GM19463 (cell line): ENCODE results near the gene SLC29A1.
A peak's percentile ranks its signal among the peaks of the same experiment; 100 is the strongest.

ENCODE experiments used
- ATAC-seq: cut with Tn5 transposase; IDR thresholded peaks from one replicate; pipeline ENCODE4 v1.9.1; 2021; ENCODE audit warnings: mild to moderate bottlenecking, moderate library complexity; ENCODE audit not compliant: unreplicated experiment

Gene SLC29A1

GRCh38 chr6:44251576-44252524 lies 28.5 kb downstream of the SLC29A1 start:
- no peak for ATAC-seq

GRCh38 chr6:44253307-44254101 lies 30.1 kb downstream of the SLC29A1 start:
- ATAC-seq, result no peak

GRCh38 chr6:44254191-44255104 lies 31.1 kb downstream of the SLC29A1 start:
- ATAC-seq, result no peak

GRCh38 chr6:44255105-44255808 lies 31.9 kb downstream of the SLC29A1 start:
- ATAC-seq, result no peak

- no peak for ATAC-seq
Observed at GRCh38 chr6:44255871-44256774, 32.7 kb downstream of the SLC29A1 start.

- ATAC-seq, result no peak
Observed at GRCh38 chr6:44256775-44257024, 33.3 kb downstream of the SLC29A1 start.

- peak; percentile 48 for ATAC-seq
Observed at GRCh38 chr6:44257025-44257752, 33.8 kb downstream of the SLC29A1 start, which contains the start of gene SLC35B2. SLC35B2 (minus strand) TSS chr6:44257528; CDS start chr6:44257410, 118 bp downstream.

GRCh38 chr6:44257753-44258324 lies 34.4 kb downstream of the SLC29A1 start:
- peak; percentile 20 for ATAC-seq

- no peak for ATAC-seq
Observed at GRCh38 chr6:44258325-44258863, 35.0 kb downstream of the SLC29A1 start.

- ATAC-seq, result no peak
Observed at GRCh38 chr6:44258921-44259320, 35.5 kb downstream of the SLC29A1 start.

GRCh38 chr6:44260011-44260410 lies 36.6 kb downstream of the SLC29A1 start:
- ATAC-seq, result no peak

- no peak for ATAC-seq
Observed at GRCh38 chr6:44260451-44261297, 37.3 kb downstream of the SLC29A1 start.

- no peak for ATAC-seq
Observed at GRCh38 chr6:44261581-44261980, 38.2 kb downstream of the SLC29A1 start.

GRCh38 chr6:44262467-44263353 lies 39.3 kb downstream of the SLC29A1 start:
- ATAC-seq, result no peak

- ATAC-seq, result peak; percentile 23
Observed at GRCh38 chr6:44263354-44264100, 40.1 kb downstream of the SLC29A1 start.
